ENCODE data around the gene IFITM2. TPM values are rescaled to one million over a fixed set of nuclear protein-coding genes. Genes with fewer than 3 reads are reported as not detected.
"Not testable (repeated sequence)": the region's sequence is repeated elsewhere in the genome, so short reads cannot be mapped to it uniquely, and the experiment has no call there.

The IFITM2 gene
- total RNA-seq, 2 donors from 2014 or later, result 74.1 to 115 TPM

DNA sequence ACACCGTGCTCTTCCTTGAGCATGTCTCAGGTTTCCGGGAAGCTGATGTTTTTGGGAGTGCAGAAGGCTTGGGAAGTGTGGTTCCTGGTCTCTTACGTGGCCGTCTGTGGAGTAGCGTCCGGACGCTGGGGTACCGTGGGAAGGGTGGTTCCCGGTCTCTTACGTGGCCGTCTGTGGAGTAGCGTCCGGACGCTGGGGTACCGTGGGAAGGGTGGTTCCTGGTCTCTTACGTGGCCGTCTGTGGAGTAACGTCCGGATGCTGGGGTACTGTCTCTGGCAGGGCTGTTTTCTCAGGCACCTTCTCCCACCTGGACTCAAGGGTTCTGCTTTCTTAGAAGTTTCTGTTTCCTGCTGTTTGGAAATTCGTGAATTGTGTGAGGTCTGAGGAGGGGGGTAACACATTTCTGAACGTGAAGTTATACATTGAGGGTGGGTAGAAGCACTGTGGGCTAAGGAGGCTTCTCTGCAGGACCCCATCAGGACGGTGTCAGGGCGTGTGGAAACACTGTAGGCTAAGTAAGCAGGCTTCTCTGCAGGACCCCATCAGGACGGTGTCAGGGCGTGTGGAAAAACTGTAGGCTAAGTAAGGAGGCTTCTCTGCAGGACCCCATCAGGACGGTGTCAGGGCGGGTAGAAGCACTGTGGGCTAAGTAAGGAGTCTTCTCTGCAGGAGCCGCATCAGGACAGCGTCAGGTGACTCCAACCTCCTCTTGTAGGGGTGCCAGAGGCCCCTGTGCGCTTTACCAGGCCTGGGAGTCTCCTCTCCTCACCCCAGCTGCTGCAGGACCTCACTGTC is 18.4 kb downstream of the IFITM2 start:
- H3K36me3 ChIP-seq, result no peaks in the 10 kb centered on the region
- H3K4me1 ChIP-seq, result peaks cover 5% of the 10 kb centered on the region
- H3K9ac ChIP-seq (ENCODE audit: low read depth in 2 of 2, low read length in 2 of 2), result peak overlapping the region in 1 of 2 donors; percentile 64
- TF ChIP-seq, protein P1, sequence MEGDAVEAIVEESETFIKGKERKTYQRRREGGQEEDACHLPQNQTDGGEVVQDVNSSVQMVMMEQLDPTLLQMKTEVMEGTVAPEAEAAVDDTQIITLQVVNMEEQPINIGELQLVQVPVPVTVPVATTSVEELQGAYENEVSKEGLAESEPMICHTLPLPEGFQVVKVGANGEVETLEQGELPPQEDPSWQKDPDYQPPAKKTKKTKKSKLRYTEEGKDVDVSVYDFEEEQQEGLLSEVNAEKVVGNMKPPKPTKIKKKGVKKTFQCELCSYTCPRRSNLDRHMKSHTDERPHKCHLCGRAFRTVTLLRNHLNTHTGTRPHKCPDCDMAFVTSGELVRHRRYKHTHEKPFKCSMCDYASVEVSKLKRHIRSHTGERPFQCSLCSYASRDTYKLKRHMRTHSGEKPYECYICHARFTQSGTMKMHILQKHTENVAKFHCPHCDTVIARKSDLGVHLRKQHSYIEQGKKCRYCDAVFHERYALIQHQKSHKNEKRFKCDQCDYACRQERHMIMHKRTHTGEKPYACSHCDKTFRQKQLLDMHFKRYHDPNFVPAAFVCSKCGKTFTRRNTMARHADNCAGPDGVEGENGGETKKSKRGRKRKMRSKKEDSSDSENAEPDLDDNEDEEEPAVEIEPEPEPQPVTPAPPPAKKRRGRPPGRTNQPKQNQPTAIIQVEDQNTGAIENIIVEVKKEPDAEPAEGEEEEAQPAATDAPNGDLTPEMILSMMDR (IDR thresholded peaks at IDR 0.05), result no peak
- peak overlapping the region; percentile 69 for H3K27ac ChIP-seq
- H3K27me3 ChIP-seq, result no peaks in the 10 kb centered on the region
- H3K4me3 ChIP-seq, result no peak overlapping the region
- intact Hi-C loops (cut with DNase I), result no loop called here
- no peak for DNase-seq
- no peaks in the 10 kb centered on the region for H3K9me3 ChIP-seq

DNA sequence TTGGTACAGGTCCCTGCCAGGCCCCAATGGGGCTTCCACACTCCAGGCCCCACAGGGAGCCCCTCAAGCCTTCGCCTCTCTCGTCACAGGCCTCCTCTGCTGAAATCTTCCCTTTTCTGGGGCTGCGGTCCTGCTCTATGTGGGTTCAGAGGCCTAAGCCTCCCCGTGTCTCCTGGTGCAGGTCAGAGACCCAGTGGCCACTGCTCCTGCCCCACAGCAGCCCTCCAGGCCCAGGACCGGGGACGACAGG is 18.9 kb downstream of the IFITM2 start:
- H3K9ac ChIP-seq (ENCODE audit: low read depth in 2 of 2, low read length in 2 of 2), result peak overlapping the region in 1 of 2 donors; percentile 64
- intact Hi-C loops (cut with DNase I), result no loop called here

DNA sequence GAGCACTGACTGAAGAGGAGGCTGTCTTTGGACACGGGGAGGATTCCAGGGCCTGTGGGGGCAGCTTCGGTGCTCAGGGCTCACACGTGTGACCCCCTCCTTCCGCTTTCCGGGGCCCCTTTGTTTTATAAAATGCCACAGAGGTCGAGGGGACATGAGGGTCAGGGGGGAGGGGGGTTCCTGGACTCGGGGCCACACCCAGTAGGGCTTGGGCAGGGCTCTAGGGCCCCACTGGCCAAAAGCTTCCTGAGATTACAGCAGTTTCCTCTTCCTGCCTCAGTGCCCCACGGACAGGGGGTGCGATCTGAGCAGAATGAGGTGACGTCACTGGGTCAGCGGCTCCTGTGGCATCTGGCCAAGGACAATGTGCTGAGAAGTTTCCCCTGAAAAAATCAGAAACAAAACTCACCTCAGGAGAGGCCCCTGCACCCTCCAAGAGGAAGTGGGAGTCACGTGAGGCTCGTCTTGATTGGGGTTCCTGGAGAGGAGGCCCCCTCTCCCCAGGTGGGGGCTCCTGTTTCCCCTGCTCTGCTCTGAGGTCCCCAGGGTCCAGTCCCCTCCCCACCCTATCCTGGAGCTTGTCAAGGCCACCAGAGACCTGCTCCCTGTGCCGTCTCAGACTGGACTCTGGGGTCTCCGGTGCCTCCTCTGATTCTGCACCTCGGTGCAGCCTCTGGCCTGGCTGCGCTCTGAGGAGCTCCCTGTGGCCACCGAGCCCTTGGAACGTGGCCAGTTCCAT is 19.4 kb downstream of the IFITM2 start:
- Histone ChIP-seq H3K36me3 (no peaks in the 10 kb centered on the region), H3K4me1 (peaks cover 5% of the 10 kb centered on the region), H3K9me3 (no peaks in the 10 kb centered on the region), H3K4me3 (no peak overlapping the region), H3K27ac (peak overlapping the region; percentile 69), H3K27me3 (no peaks in the 10 kb centered on the region), H3K9ac (ENCODE audit: low read depth in 2 of 2, low read length in 2 of 2) (peak overlapping the region; percentile 58 to 64)
- intact Hi-C loops (cut with DNase I), result no loop called here
- TF ChIP-seq, protein P1 (IDR thresholded peaks at IDR 0.05), result no peak
- peak; percentile 73 for DNase-seq

More for the DNA sequence above, 18.9 kb downstream of the IFITM2 start:
- Histone ChIP-seq H3K27me3 (no peaks in the 10 kb centered on the region), H3K9me3 (no peaks in the 10 kb centered on the region), H3K4me1 (peaks cover 5% of the 10 kb centered on the region), H3K27ac (peak overlapping the region; percentile 69), H3K36me3 (no peaks in the 10 kb centered on the region), H3K4me3 (no peak overlapping the region)
- no peak for DNase-seq
- TF ChIP-seq, protein P1 (IDR thresholded peaks at IDR 0.05), result no peak

DNA sequence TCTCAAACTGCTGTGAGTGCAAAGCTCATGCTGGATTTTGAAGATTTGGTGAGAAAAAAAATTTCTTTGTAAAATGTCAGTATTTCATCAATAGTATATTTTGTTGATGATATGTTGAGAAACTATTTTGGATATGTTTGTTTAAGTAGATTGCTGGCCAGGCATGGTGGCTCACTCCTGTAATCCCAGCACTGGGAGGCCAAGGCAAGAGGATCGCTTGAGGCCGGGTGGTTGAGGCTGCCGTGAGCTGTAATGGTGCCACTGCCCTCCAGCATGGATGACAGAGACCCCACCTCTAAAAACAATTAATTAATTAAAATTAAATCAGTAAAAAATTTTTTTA is 19.9 kb downstream of the IFITM2 start:
- H3K4me3 ChIP-seq, result no peak overlapping the region
- no peaks in the 10 kb centered on the region for H3K36me3 ChIP-seq
- peaks cover 5% of the 10 kb centered on the region for H3K4me1 ChIP-seq
- intact Hi-C loops (cut with DNase I), result no loop called here
- H3K9me3 ChIP-seq, result no peaks in the 10 kb centered on the region
- TF ChIP-seq, protein P1 (IDR thresholded peaks at IDR 0.05), result no peak
- H3K27me3 ChIP-seq, result no peaks in the 10 kb centered on the region
- DNase-seq, result no peak
- peak overlapping the region; percentile 69 for H3K27ac ChIP-seq
- H3K9ac ChIP-seq (ENCODE audit: low read depth in 2 of 2, low read length in 2 of 2), result peak overlapping the region; percentile 58 to 64

DNA sequence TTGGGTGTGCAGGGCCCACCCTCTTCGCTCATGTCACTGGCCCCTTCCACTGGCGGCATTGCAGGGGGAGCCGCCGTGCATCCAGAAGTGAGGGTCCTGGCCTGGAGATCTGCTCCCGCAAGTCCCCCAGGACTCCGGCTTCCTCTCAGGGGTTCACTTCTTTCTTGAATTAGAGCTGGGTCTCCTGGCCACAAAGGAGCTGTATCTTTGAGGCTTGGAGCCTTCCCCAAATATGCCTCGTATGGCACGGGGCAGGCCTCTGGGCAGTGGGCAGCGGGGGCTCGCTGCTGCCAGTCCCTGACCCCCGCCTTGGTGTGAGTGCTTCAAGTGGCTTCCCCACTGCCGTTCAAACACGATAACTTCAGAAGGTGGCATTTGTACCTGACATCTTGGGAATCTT is 20.4 kb downstream of the IFITM2 start:
- H3K27me3 ChIP-seq, result no peaks in the 10 kb centered on the region
- H3K9me3 ChIP-seq, result no peaks in the 10 kb centered on the region
- TF ChIP-seq, protein P1 (IDR thresholded peaks at IDR 0.05), result no peak
- H3K4me3 ChIP-seq, result no peak overlapping the region
- intact Hi-C loops (cut with DNase I), result no loop called here
- DNase-seq, result no peak
- peaks cover 5% of the 10 kb centered on the region for H3K4me1 ChIP-seq
- no peak overlapping the region for H3K9ac ChIP-seq (ENCODE audit: low read depth in 2 of 2, low read length in 2 of 2)
- H3K36me3 ChIP-seq, result no peaks in the 10 kb centered on the region
- no peak overlapping the region for H3K27ac ChIP-seq

DNA sequence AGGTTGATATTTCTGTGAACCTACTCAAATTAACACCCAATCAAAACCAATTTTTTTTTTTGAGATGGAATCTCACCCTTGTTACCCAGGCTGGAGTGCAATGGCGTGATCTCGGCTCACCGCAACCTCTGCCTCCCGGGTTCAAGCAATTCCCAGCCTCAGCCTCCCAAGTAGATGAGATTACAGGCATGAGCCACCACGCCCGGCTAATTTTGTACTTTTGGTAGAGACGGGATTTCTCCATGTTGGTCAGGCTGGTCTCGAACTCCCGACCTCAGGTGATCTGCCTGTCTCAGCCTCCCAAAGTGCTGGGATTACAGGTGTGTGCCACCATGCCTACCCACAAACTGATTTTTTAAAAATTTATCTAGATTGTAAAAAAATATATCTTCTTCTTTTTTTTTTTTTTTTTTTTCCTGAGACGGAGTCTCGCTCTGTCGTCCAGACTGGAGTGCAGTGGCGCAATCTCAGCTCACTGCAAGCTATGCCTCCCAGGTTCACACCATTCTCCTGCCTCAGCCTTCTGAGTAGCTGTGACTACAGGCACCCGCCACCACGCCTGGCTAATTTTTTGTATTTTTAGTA is 21.0 kb downstream of the IFITM2 start:
- H3K27ac ChIP-seq; H3K4me3 ChIP-seq; H3K9me3 ChIP-seq; intact Hi-C loops (cut with DNase I); H3K9ac ChIP-seq (ENCODE audit: low read depth in 2 of 2, low read length in 2 of 2); H3K4me1 ChIP-seq; DNase-seq; H3K27me3 ChIP-seq; H3K36me3 ChIP-seq: not testable (repeated sequence)
